ENCODE data around the gene CLTB.

CLTB gene

GRCh38 chr5:176426876-176427275 is 10.5 kb upstream of the CLTB start:
- Histone ChIP-seq H3K27ac (no peak overlapping the region), H3K4me3 (no peak overlapping the region)
- no peak for TF ChIP-seq CTCF (IDR thresholded peaks at IDR 0.05)
- DNase-seq (ENCODE audit: low spot score), result no peak

GRCh38 chr5:176425791-176426190 is 9.5 kb upstream of the CLTB start:
- TF ChIP-seq CTCF (IDR thresholded peaks at IDR 0.05), result no peak
- Histone ChIP-seq H3K4me3 (no peak overlapping the region), H3K27ac (no peak overlapping the region)
- DNase-seq (ENCODE audit: low spot score), result no peak

- Histone ChIP-seq H3K27ac (no peak overlapping the region), H3K4me3 (no peak overlapping the region)
- TF ChIP-seq CTCF (IDR thresholded peaks at IDR 0.05), result no peak
- no peak for DNase-seq (ENCODE audit: low spot score)
Observed at GRCh38 chr5:176425138-176425537, 8.8 kb upstream of the CLTB start.

GRCh38 chr5:176424181-176424580 is 7.8 kb upstream of the CLTB start:
- Histone ChIP-seq H3K27ac (peak overlapping the region in 1 of 2 donors; percentile 14), H3K4me3 (no peak overlapping the region)

GRCh38 chr5:176420972-176421544 is 4.7 kb upstream of the CLTB start:
- TF ChIP-seq CTCF (IDR thresholded peaks at IDR 0.05), result no peak
- Histone ChIP-seq H3K4me3 (no peak overlapping the region), H3K27ac (no peak overlapping the region)
- DNase-seq (ENCODE audit: low spot score), result no peak

More at GRCh38 chr5:176424181-176424580, 7.8 kb upstream of the CLTB start:
- DNase-seq (ENCODE audit: low spot score), result no peak
- no peak for TF ChIP-seq CTCF (IDR thresholded peaks at IDR 0.05)

GRCh38 chr5:176420086-176420485 is 3.7 kb upstream of the CLTB start:
- Histone ChIP-seq H3K4me3 (no peak overlapping the region), H3K27ac (no peak overlapping the region)
- DNase-seq (ENCODE audit: low spot score), result no peak
- no peak for TF ChIP-seq CTCF (IDR thresholded peaks at IDR 0.05)

- TF ChIP-seq CTCF (IDR thresholded peaks at IDR 0.05), result no peak
- no peak for DNase-seq (ENCODE audit: low spot score)
Observed at GRCh38 chr5:176418251-176418650, 1.9 kb upstream of the CLTB start.

More at GRCh38 chr5:176418251-176418650, 1.9 kb upstream of the CLTB start:
- Histone ChIP-seq H3K4me3 (no peak overlapping the region), H3K27ac (no peak overlapping the region)

All from coronary artery (tissue), 2 donors.